Astrocyte (in vitro differentiated cells and primary cell): Measurements from ENCODE around the gene SEMA3G. TPM values are rescaled to one million over a fixed set of nuclear protein-coding genes. Genes with fewer than 3 reads are reported as not detected.

ENCODE experiments used
- DNase-seq: peaks from one replicate; pipeline ENCODE4 v3.0.0-alpha.2; 2010; ENCODE audit warnings: low read depth
- FAIRE-seq: peaks from 2 replicates; lab custom pipeline; 2011; peaks lifted over from hg19 to GRCh38; lab: Jason Lieb, UNC
- H2AFZ ChIP-seq: 2 replicates; pipeline ENCODE4 v1.6.0; 2012; ENCODE audit warnings: low read depth, low read length, inconsistent platforms
- H3K27ac ChIP-seq: 2 replicates; pipeline ENCODE4 v1.5.1; 2011; ENCODE audit warnings: low read depth, low read length, inconsistent platforms
- H3K27me3 ChIP-seq: 2 replicates; pipeline ENCODE4 v1.6.0; 2011; ENCODE audit warnings: low read length, inconsistent platforms; ENCODE audit not compliant: insufficient read depth
- H3K36me3 ChIP-seq: 2 replicates; pipeline ENCODE4 v1.5.1; 2011; ENCODE audit warnings: low read length, inconsistent platforms; ENCODE audit not compliant: insufficient read depth
- H3K4me1 ChIP-seq: 2 replicates; pipeline ENCODE4 v1.5.1; 2011; ENCODE audit warnings: low read length, inconsistent platforms; ENCODE audit not compliant: insufficient read depth
- H3K4me2 ChIP-seq: 2 replicates; pipeline ENCODE4 v1.6.0; 2012; ENCODE audit warnings: low read length, inconsistent platforms
- H3K4me3 ChIP-seq: 2 replicates; pipeline ENCODE4 v1.5.1; 2011; ENCODE audit warnings: low read depth, mild to moderate bottlenecking, low read length, inconsistent platforms; ENCODE audit not compliant: insufficient read depth
- H3K79me2 ChIP-seq: 2 replicates; pipeline ENCODE4 v1.6.0; 2012; ENCODE audit warnings: mild to moderate bottlenecking, low read length, inconsistent platforms; ENCODE audit not compliant: insufficient read depth
- H3K9ac ChIP-seq: 2 replicates; pipeline ENCODE4 v1.6.0; 2012; ENCODE audit warnings: mild to moderate bottlenecking, low read length, inconsistent platforms
- H3K9me3 ChIP-seq: 2 replicates; pipeline ENCODE4 v1.5.1; 2012; ENCODE audit warnings: low read depth, mild to moderate bottlenecking, low read length, inconsistent platforms; ENCODE audit not compliant: insufficient read depth
- H4K20me1 ChIP-seq: 2 replicates; pipeline ENCODE4 v1.6.0; 2012; ENCODE audit warnings: low read length, inconsistent platforms; ENCODE audit not compliant: insufficient read depth
- H3K27ac Mint-ChIP-seq: one replicate; pipeline ENCODE4 v1.8.0; 2021; ENCODE audit warnings: mild to moderate bottlenecking, mixed read lengths; ENCODE audit not compliant: unreplicated experiment
- H3K27me3 Mint-ChIP-seq: one replicate; pipeline ENCODE4 v1.8.0; 2021; ENCODE audit warnings: low read depth, mixed read lengths; ENCODE audit not compliant: unreplicated experiment
- H3K36me3 Mint-ChIP-seq: one replicate; pipeline ENCODE4 v1.8.0; 2021; ENCODE audit warnings: low read depth, mixed read lengths; ENCODE audit not compliant: unreplicated experiment
- H3K4me1 Mint-ChIP-seq: one replicate; pipeline ENCODE4 v1.8.0; 2021; ENCODE audit warnings: low read depth, mixed read lengths; ENCODE audit not compliant: unreplicated experiment
- H3K4me3 Mint-ChIP-seq: one replicate; pipeline ENCODE4 v1.8.0; 2021; ENCODE audit warnings: mild to moderate bottlenecking, moderate library complexity, mixed read lengths; ENCODE audit not compliant: unreplicated experiment
- H3K9me3 Mint-ChIP-seq: one replicate; pipeline ENCODE4 v1.8.0; 2021; ENCODE audit warnings: mild to moderate bottlenecking, mixed read lengths; ENCODE audit not compliant: unreplicated experiment
- EZH2 ChIP-seq: IDR thresholded peaks from 2 replicates; pipeline ENCODE4 v1.6.1; 2012; ENCODE audit warnings: mild to moderate bottlenecking, low read length, inconsistent platforms; ENCODE audit not compliant: insufficient read depth
- total RNA-seq: library from RNA; stranded (reverse); gene quantifications from 2 replicates; pipeline ENCODE4 v1.2.1, GENCODE V29; 2021
- TF ChIP-seq, protein P1 (sequence below): IDR thresholded peaks from 2 replicates; pipeline ENCODE4 v1.5.1; 2011; ENCODE audit warnings: low read depth, mild to moderate bottlenecking, inconsistent platforms, low read length, moderate library complexity; ENCODE audit not compliant: insufficient read depth

Gene SEMA3G
- total RNA-seq, 1 donor from 2014 or later = 0.09 TPM

DNA sequence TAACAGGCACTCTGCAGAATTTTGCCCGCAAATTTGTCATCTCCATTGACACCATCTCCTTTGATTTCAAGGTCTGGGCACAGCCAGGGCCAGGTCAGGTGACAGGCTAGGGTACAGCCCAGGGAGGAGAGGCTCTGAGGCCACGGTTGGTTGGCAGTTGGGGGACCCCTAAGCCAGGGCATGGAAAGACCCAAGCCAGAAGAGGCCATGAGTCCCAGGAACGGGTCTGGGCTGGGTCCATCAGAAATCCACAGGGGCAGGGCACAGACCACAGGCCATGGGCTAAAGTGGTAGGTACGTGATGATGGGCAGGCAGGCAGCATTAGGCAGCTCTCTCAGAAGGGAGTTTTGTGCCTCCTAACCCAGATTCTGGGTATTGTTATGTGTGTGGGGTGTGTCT is 45.8 kb downstream of the SEMA3G start:
- Histone ChIP-seq H4K20me1 (peaks cover 3% of the 10 kb centered on the region), H3K27me3 (no peaks in the 10 kb centered on the region), H3K9me3 (no peaks in the 10 kb centered on the region), H3K4me3 (no peak overlapping the region), H3K36me3 (peaks cover 6% of the 10 kb centered on the region), H3K4me2 (no peak overlapping the region), H3K27ac (no peak overlapping the region), H3K79me2 (no peaks in the 10 kb centered on the region), H3K4me1 (no peaks in the 10 kb centered on the region), H2AFZ (no peak overlapping the region), H3K9ac (no peak overlapping the region)
- no peak for DNase-seq
- no peak for TF ChIP-seq EZH2
- TF ChIP-seq, protein P1, sequence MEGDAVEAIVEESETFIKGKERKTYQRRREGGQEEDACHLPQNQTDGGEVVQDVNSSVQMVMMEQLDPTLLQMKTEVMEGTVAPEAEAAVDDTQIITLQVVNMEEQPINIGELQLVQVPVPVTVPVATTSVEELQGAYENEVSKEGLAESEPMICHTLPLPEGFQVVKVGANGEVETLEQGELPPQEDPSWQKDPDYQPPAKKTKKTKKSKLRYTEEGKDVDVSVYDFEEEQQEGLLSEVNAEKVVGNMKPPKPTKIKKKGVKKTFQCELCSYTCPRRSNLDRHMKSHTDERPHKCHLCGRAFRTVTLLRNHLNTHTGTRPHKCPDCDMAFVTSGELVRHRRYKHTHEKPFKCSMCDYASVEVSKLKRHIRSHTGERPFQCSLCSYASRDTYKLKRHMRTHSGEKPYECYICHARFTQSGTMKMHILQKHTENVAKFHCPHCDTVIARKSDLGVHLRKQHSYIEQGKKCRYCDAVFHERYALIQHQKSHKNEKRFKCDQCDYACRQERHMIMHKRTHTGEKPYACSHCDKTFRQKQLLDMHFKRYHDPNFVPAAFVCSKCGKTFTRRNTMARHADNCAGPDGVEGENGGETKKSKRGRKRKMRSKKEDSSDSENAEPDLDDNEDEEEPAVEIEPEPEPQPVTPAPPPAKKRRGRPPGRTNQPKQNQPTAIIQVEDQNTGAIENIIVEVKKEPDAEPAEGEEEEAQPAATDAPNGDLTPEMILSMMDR = no peak
- no peak for FAIRE-seq
- peaks cover 19% of the 10 kb centered on the region for H3K36me3 Mint-ChIP-seq
- H3K27ac Mint-ChIP-seq = no peak overlapping the region
- no peak overlapping the region for H3K4me3 Mint-ChIP-seq
- no peaks in the 10 kb centered on the region for H3K9me3 Mint-ChIP-seq
- H3K4me1 Mint-ChIP-seq = no peaks in the 10 kb centered on the region
- peaks cover 12% of the 10 kb centered on the region for H3K27me3 Mint-ChIP-seq

DNA sequence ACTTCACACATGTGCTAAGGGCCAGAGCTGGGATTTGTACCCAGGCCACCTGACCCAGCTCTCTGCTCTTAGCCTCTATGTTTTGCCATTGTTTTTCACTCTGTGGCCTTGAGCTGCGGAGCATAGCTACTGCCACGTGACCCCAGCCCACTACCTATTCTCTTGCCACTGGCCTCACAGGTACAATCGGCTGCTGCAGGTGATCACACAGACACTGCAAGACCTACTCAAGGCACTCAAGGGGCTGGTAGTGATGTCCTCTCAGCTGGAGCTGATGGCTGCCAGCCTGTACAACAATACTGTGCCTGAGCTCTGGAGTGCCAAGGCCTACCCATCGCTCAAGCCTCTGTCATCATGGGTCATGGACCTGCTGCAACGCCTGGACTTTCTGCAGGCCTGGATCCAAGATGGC is 46.2 kb downstream of the SEMA3G start:
- peaks cover 12% of the 10 kb centered on the region for H3K27me3 Mint-ChIP-seq
- Histone ChIP-seq H3K4me2 (no peak overlapping the region), H3K9ac (no peak overlapping the region), H4K20me1 (no peaks in the 10 kb centered on the region), H3K9me3 (no peaks in the 10 kb centered on the region), H3K79me2 (no peaks in the 10 kb centered on the region), H3K27ac (no peak overlapping the region), H2AFZ (no peak overlapping the region), H3K4me3 (no peak overlapping the region), H3K36me3 (peaks cover 6% of the 10 kb centered on the region), H3K27me3 (no peaks in the 10 kb centered on the region), H3K4me1 (no peaks in the 10 kb centered on the region)
- DNase-seq = no peak
- no peak overlapping the region for H3K4me3 Mint-ChIP-seq
- no peak for FAIRE-seq
- no peak overlapping the region for H3K27ac Mint-ChIP-seq
- H3K36me3 Mint-ChIP-seq = peaks cover 19% of the 10 kb centered on the region
- H3K9me3 Mint-ChIP-seq = no peaks in the 10 kb centered on the region
- TF ChIP-seq, protein P1 = no peak
- no peak for TF ChIP-seq EZH2
- H3K4me1 Mint-ChIP-seq = no peaks in the 10 kb centered on the region

DNA sequence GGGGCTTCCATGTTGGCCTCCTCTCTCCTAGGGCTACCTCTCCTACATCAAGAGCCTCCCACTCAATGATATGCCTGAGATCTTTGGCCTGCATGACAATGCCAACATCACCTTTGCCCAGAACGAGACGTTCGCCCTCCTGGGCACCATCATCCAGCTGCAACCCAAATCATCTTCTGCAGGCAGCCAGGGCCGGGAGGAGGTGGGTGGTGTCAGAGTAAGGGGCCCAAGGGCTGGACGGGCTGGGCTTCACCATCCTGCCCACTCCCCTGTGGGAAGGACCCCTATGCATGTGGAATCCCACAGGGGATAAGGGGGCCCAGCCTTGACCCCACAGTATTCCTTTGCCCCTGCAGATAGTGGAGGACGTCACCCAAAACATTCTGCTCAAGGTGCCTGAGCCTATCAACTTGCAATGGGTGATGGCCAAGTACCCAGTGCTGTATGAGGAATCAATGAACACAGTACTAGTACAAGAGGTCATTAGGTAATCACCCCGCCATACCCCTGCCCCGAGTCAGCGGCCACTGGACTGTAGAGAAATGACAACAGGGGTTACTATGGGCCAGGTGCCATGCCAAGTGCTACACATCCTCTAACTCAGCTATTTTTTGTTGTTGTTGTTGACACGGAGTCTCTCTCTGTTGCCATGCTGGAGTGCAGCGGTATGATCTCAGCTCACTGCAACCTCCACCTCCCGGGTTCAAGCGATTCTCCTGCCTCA is 47.1 kb downstream of the SEMA3G start:
- Histone ChIP-seq H3K9ac (no peak overlapping the region), H3K79me2 (no peaks in the 10 kb centered on the region), H2AFZ (no peak overlapping the region), H3K4me1 (no peaks in the 10 kb centered on the region), H3K27ac (no peak overlapping the region), H3K27me3 (no peaks in the 10 kb centered on the region), H3K4me2 (no peak overlapping the region), H3K9me3 (no peaks in the 10 kb centered on the region), H3K4me3 (no peak overlapping the region), H3K36me3 (peaks cover 6% of the 10 kb centered on the region), H4K20me1 (no peaks in the 10 kb centered on the region)
- Mint-ChIP-seq H3K27me3 (peaks cover 18% of the 10 kb centered on the region), H3K36me3 (peaks cover 17% of the 10 kb centered on the region), H3K27ac (no peak overlapping the region), H3K9me3 (peaks cover under 1% of the 10 kb centered on the region), H3K4me3 (no peak overlapping the region), H3K4me1 (no peaks in the 10 kb centered on the region)
- DNase-seq = no peak
- TF ChIP-seq, protein P1 = no peak
- TF ChIP-seq EZH2 = no peak
- FAIRE-seq = no peak
